GM23338 (cell line): Measurements from ENCODE around the gene SEMA3E. TPM values are rescaled to one million over a fixed set of nuclear protein-coding genes. Genes with fewer than 3 reads are reported as not detected.

Experiments
- ATAC-seq: fragments of 200-7000 bp; cut with Tn5 transposase; 3 replicates; pipeline ENCODE4 v1.9.1; 2020
- DNase-seq: peaks from one replicate; pipeline ENCODE4 v3.0.0-alpha.2; 2015; ENCODE audit warnings: low spot score
- H2AFZ ChIP-seq: fragments of 200-600 bp; sonication (generic); 2 replicates; pipeline ENCODE4 v1.8.0; 2016; ENCODE audit warnings: antibody characterized with exemption, mild to moderate bottlenecking, moderate library complexity
- H3F3A ChIP-seq: fragments of 200-600 bp; sonication (generic); replicated peaks from 2 replicates; pipeline ENCODE4 v1.8.0; 2017; ENCODE audit warnings: antibody characterized with exemption, mixed run types, low read depth
- H3K27ac ChIP-seq: fragments of 200-600 bp; sonication (generic); 2 replicates; pipeline ENCODE4 v1.6.1; 2016; ENCODE audit warnings: low read depth
- H3K27me3 ChIP-seq: fragments of 200-600 bp; sonication (generic); 2 replicates; pipeline ENCODE4 v1.8.0; 2016; ENCODE audit warnings: mild to moderate bottlenecking, mixed run types, moderate library complexity; ENCODE audit not compliant: insufficient read depth
- H3K36me3 ChIP-seq: fragments of 200-600 bp; sonication (generic); 2 replicates; pipeline ENCODE4 v1.8.0; 2016; ENCODE audit warnings: mild to moderate bottlenecking; ENCODE audit not compliant: insufficient read depth
- H3K4me1 ChIP-seq: fragments of 200-600 bp; sonication (generic); 2 replicates; pipeline ENCODE4 v1.8.0; 2016; ENCODE audit warnings: mild to moderate bottlenecking, moderate library complexity; ENCODE audit not compliant: insufficient read depth
- H3K4me2 ChIP-seq: fragments of 200-600 bp; sonication (generic); 2 replicates; pipeline ENCODE4 v1.7.1; 2017; ENCODE audit warnings: mixed run types
- H3K4me3 ChIP-seq: fragments of 200-600 bp; sonication (generic); 2 replicates; pipeline ENCODE4 v1.6.1; 2016; ENCODE audit warnings: mixed run types
- H3K79me2 ChIP-seq: fragments of 200-600 bp; sonication (generic); replicated peaks from 2 replicates; pipeline ENCODE4 v1.8.0; 2017; ENCODE audit warnings: mild to moderate bottlenecking; ENCODE audit not compliant: insufficient read depth
- H3K9me2 ChIP-seq: fragments of 200-600 bp; sonication (generic); 2 replicates; pipeline ENCODE4 v1.8.0; 2017; ENCODE audit not compliant: insufficient read depth
- H4K20me1 ChIP-seq: fragments of 200-600 bp; sonication (generic); replicated peaks from 2 replicates; pipeline ENCODE4 v1.8.0; 2017; ENCODE audit warnings: mild to moderate bottlenecking; ENCODE audit not compliant: insufficient read depth
- H3K27ac Mint-ChIP-seq: 2 replicates; pipeline ENCODE4 v1.8.0; 2020; ENCODE audit warnings: inconsistent platforms, mild to moderate bottlenecking, moderate library complexity, mixed read lengths
- H3K27me3 Mint-ChIP-seq: 3 replicates; pipeline ENCODE4 v1.8.0; 2022; ENCODE audit warnings: low read depth, mild to moderate bottlenecking, moderate library complexity, mixed read lengths, inconsistent platforms; ENCODE audit not compliant: insufficient read depth, poor library complexity
- H3K36me3 Mint-ChIP-seq: 3 replicates; pipeline ENCODE4 v1.8.0; 2021; ENCODE audit warnings: low read depth, mild to moderate bottlenecking, inconsistent platforms, moderate library complexity, mixed read lengths
- H3K4me1 Mint-ChIP-seq: 3 replicates; pipeline ENCODE4 v1.8.0; 2020; ENCODE audit warnings: mild to moderate bottlenecking, inconsistent platforms, mixed read lengths
- H3K4me3 Mint-ChIP-seq: 3 replicates; pipeline ENCODE4 v1.8.0; 2021; ENCODE audit warnings: moderate library complexity, mild to moderate bottlenecking, inconsistent platforms, mixed read lengths
- H3K9me3 Mint-ChIP-seq: 3 replicates; pipeline ENCODE4 v1.8.0; 2020; ENCODE audit warnings: moderate library complexity, mild to moderate bottlenecking, inconsistent platforms, mixed read lengths
- CREB1 ChIP-seq: fragments of 250-450 bp; sonication (Bioruptor Pico); IDR thresholded peaks from 2 replicates; pipeline ENCODE4 v1.5.0; 2020; ENCODE audit warnings: low read depth, mild to moderate bottlenecking, moderate library complexity
- EZH2phosphoT487 ChIP-seq: fragments of 200-600 bp; sonication (generic); IDR thresholded peaks from one replicate; pipeline ENCODE4 v1.8.1; 2018; ENCODE audit warnings: antibody characterized with exemption; ENCODE audit not compliant: unreplicated experiment
- NANOG ChIP-seq: IDR thresholded peaks from 2 replicates; pipeline ENCODE4 v1.6.1; 2016; ENCODE audit warnings: antibody characterized with exemption, borderline replicate concordance
- POLR2AphosphoS5 ChIP-seq: IDR thresholded peaks from 2 replicates; pipeline ENCODE4 v1.6.1; 2016; ENCODE audit warnings: antibody characterized with exemption, low read depth
- ZNF462 ChIP-seq: fragments of 250-450 bp; sonication (Bioruptor Pico); IDR thresholded peaks from 2 replicates; pipeline ENCODE4 v1.5.0; 2020; ENCODE audit warnings: mild to moderate bottlenecking, moderate library complexity
- polyA plus RNA-seq: library from polyadenylated mRNA; unstranded; fragments of >200 nt; fragmentation: Nextera tagmentation; extraction: Ambion mirVana; gene quantifications from 2 replicates; pipeline ENCODE4 v1.2.1, GENCODE V29; 2016
- total RNA-seq: library from RNA; depleted of rRNA; stranded (reverse); fragments of >200 nt; shearing (Covaris generic); gene quantifications from 2 replicates; pipeline ENCODE4 v1.2.3, GENCODE V29; 2014
- TF ChIP-seq, protein P1 (sequence below), 2 experiments: fragments of 200-600 bp in 1 of 2; sonication (generic) in 1 of 2; conservative IDR thresholded peaks; 2 replicates each; pipeline versions ENCODE4 v1.5.1 to v1.6.1; 2016 to 2017; ENCODE audit warnings: antibody characterized with exemption in 2 of 2, low read depth in 2 of 2, mild to moderate bottlenecking in 2 of 2, moderate library complexity in 1 of 2
- TF ChIP-seq, protein P2 (sequence below): IDR thresholded peaks from 2 replicates; pipeline ENCODE4 v1.6.1; 2016; ENCODE audit warnings: antibody characterized with exemption

The SEMA3E gene
- total and polyA plus RNA-seq, 2 experiments from 2014 or later = 5.4 to 15.7 TPM

GRCh38 chr7:83524277-83525075 lies 124.5 kb downstream of the SEMA3E start (continued):
- TF ChIP-seq ZNF462 (no peak), CREB1 (no peak), EZH2phosphoT487 (no peak), POLR2AphosphoS5 (no peak), NANOG (no peak)
- TF ChIP-seq, protein P1, sequence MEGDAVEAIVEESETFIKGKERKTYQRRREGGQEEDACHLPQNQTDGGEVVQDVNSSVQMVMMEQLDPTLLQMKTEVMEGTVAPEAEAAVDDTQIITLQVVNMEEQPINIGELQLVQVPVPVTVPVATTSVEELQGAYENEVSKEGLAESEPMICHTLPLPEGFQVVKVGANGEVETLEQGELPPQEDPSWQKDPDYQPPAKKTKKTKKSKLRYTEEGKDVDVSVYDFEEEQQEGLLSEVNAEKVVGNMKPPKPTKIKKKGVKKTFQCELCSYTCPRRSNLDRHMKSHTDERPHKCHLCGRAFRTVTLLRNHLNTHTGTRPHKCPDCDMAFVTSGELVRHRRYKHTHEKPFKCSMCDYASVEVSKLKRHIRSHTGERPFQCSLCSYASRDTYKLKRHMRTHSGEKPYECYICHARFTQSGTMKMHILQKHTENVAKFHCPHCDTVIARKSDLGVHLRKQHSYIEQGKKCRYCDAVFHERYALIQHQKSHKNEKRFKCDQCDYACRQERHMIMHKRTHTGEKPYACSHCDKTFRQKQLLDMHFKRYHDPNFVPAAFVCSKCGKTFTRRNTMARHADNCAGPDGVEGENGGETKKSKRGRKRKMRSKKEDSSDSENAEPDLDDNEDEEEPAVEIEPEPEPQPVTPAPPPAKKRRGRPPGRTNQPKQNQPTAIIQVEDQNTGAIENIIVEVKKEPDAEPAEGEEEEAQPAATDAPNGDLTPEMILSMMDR (conservative IDR thresholded peaks at IDR 0.05; ENCODE audit: low read depth in 2 of 2) = no peak

- H3K4me3 Mint-ChIP-seq = no peak overlapping the region
- no peaks in the 10 kb centered on the region for H3F3A ChIP-seq
- H4K20me1 ChIP-seq = no peaks in the 10 kb centered on the region
- no peak overlapping the region for H2AFZ ChIP-seq
- no peaks in the 10 kb centered on the region; the same call in 2 of the 3 replicates for H3K36me3 Mint-ChIP-seq
- H3K79me2 ChIP-seq = no peaks in the 10 kb centered on the region
- H3K4me1 ChIP-seq = peaks cover 13% of the 10 kb centered on the region
- H3K9me2 ChIP-seq = 0 out of 2 replicates have a peak, but pooled peaks cover 7% of the 10 kb centered on the region
- no peaks in the 10 kb centered on the region for H3K27me3 Mint-ChIP-seq
- no peak overlapping the region for H3K4me2 ChIP-seq
- H3K27me3 ChIP-seq = no peaks in the 10 kb centered on the region
- no peak for DNase-seq
- no peak overlapping the region for H3K27ac ChIP-seq
- peaks cover 17% of the 10 kb centered on the region for H3K4me1 Mint-ChIP-seq
- no peak overlapping the region for H3K27ac Mint-ChIP-seq
- no peak for ATAC-seq
- H3K9me3 Mint-ChIP-seq = no peaks in the 10 kb centered on the region
- H3K4me3 ChIP-seq = no peak overlapping the region
- no peaks in the 10 kb centered on the region for H3K36me3 ChIP-seq
- TF ChIP-seq, protein P2, sequence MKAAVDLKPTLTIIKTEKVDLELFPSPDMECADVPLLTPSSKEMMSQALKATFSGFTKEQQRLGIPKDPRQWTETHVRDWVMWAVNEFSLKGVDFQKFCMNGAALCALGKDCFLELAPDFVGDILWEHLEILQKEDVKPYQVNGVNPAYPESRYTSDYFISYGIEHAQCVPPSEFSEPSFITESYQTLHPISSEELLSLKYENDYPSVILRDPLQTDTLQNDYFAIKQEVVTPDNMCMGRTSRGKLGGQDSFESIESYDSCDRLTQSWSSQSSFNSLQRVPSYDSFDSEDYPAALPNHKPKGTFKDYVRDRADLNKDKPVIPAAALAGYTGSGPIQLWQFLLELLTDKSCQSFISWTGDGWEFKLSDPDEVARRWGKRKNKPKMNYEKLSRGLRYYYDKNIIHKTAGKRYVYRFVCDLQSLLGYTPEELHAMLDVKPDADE = no peak
Observed at GRCh38 chr7:83520726-83521125, 128.2 kb downstream of the SEMA3E start.
